Neural cell (in vitro differentiated cells): ENCODE measurements around the gene PHYHD1. TPM values are rescaled to one million over a fixed set of nuclear protein-coding genes. Genes with fewer than 3 reads are reported as not detected.

Source experiments
- H2AFZ ChIP-seq: fragments of 200-600, 300-800 bp; sonication (generic), shearing (Covaris generic); 2 replicates; pipeline ENCODE4 v1.6.0; 2014; ENCODE audit warnings: low read depth, mild to moderate bottlenecking, antibody characterized with exemption, low read length, moderate library complexity
- H3F3A ChIP-seq: fragments of 200-600 bp; shearing (Covaris generic); 2 replicates; pipeline ENCODE4 v1.6.1; 2016; ENCODE audit warnings: mild to moderate bottlenecking, moderate library complexity, mixed read lengths, antibody characterized with exemption, low read length; ENCODE audit not compliant: insufficient read depth, poor library complexity, severe bottlenecking
- H3K27ac ChIP-seq: fragments of 200-600, 300-800 bp; sonication (generic), shearing (Covaris generic); 2 replicates; pipeline ENCODE4 v1.5.1; 2014; ENCODE audit warnings: mild to moderate bottlenecking, low read length, moderate library complexity
- H3K27me3 ChIP-seq: fragments of 300-800, 200-600 bp; sonication (generic), shearing (Covaris generic); 2 replicates; pipeline ENCODE4 v1.6.0; 2014; ENCODE audit warnings: mild to moderate bottlenecking, low read depth, low read length, moderate library complexity; ENCODE audit not compliant: insufficient read depth
- H3K36me3 ChIP-seq: fragments of 300-800, 200-600 bp; sonication (generic), shearing (Covaris generic); 2 replicates; pipeline ENCODE4 v1.5.1; 2014; ENCODE audit warnings: mild to moderate bottlenecking, antibody characterized with exemption, low read length, moderate library complexity; ENCODE audit not compliant: insufficient read depth
- H3K4me2 ChIP-seq: fragments of 300-800, 200-600 bp; sonication (generic), shearing (Covaris generic); 2 replicates; pipeline ENCODE4 v1.6.0; 2014; ENCODE audit warnings: mild to moderate bottlenecking, low read length
- H3K4me3 ChIP-seq: fragments of 300-800, 200-600 bp; sonication (generic), shearing (Covaris generic); 2 replicates; pipeline ENCODE4 v1.5.1; 2014; ENCODE audit warnings: mild to moderate bottlenecking, low read length, moderate library complexity
- H3K79me2 ChIP-seq: fragments of 200-600 bp; shearing (Covaris generic); replicated peaks from 2 replicates; pipeline ENCODE4 v1.6.0; 2014; ENCODE audit warnings: mild to moderate bottlenecking, low read length, moderate library complexity; ENCODE audit not compliant: insufficient read depth
- H3K9ac ChIP-seq: fragments of 300-800, 200-600 bp; sonication (generic), shearing (Covaris generic); 2 replicates; pipeline ENCODE4 v1.6.1; 2016; ENCODE audit warnings: mild to moderate bottlenecking, low read length, mixed read lengths
- H3K9me2 ChIP-seq: fragments of 200-600 bp; shearing (Covaris generic); 2 replicates; pipeline ENCODE4 v1.6.1; 2016; ENCODE audit warnings: mild to moderate bottlenecking, low read length, mixed read lengths; ENCODE audit not compliant: insufficient read depth
- H3K9me3 ChIP-seq: fragments of 200-600, 300-800 bp; sonication (generic), shearing (Covaris generic); 2 replicates; pipeline ENCODE4 v1.6.1; 2016; ENCODE audit warnings: mild to moderate bottlenecking, mixed run types, low read length, moderate library complexity, mixed read lengths
- H4K20me1 ChIP-seq: fragments of 200-600 bp; shearing (Covaris generic); 2 replicates; pipeline ENCODE4 v1.6.1; 2016; ENCODE audit warnings: mild to moderate bottlenecking, mixed run types; ENCODE audit not compliant: insufficient read depth
- EP300 ChIP-seq: fragments of 450-650 bp; conservative IDR thresholded peaks from 2 replicates; pipeline ENCODE4 v1.6.1; 2014; ENCODE audit warnings: antibody characterized with exemption, mild to moderate bottlenecking, moderate library complexity; ENCODE audit not compliant: poor library complexity, severe bottlenecking
- EZH2 ChIP-seq: fragments of 200-600, 300-800 bp; shearing (Covaris generic), sonication (generic); IDR thresholded peaks from 2 replicates; pipeline ENCODE4 v1.6.1; 2014; ENCODE audit warnings: antibody characterized with exemption, low read length, borderline replicate concordance, mild to moderate bottlenecking; ENCODE audit not compliant: insufficient read depth, poor library complexity, severe bottlenecking
- MXI1 ChIP-seq: fragments of 450-650 bp; conservative IDR thresholded peaks from 2 replicates; pipeline ENCODE4 v1.6.1; 2014; ENCODE audit warnings: antibody characterized with exemption, mild to moderate bottlenecking; ENCODE audit not compliant: poor library complexity, severe bottlenecking
- POLR2AphosphoS5 ChIP-seq: IDR thresholded peaks from 2 replicates; pipeline ENCODE4 v1.6.1; 2012
- RAD21 ChIP-seq: fragments of 450-650 bp; conservative IDR thresholded peaks from 2 replicates; pipeline ENCODE4 v1.6.1; 2014; ENCODE audit warnings: antibody characterized with exemption, mild to moderate bottlenecking, moderate library complexity
- REST ChIP-seq: IDR thresholded peaks from 2 replicates; pipeline ENCODE4 v1.6.1; 2012; ENCODE audit warnings: borderline replicate concordance
- SMC3 ChIP-seq: fragments of 450-650 bp; conservative IDR thresholded peaks from 2 replicates; pipeline ENCODE4 v1.6.1; 2014; ENCODE audit warnings: antibody characterized with exemption, mild to moderate bottlenecking, moderate library complexity; ENCODE audit not compliant: poor library complexity
- TAF1 ChIP-seq: IDR thresholded peaks from 2 replicates; pipeline ENCODE4 v1.6.1; 2012; ENCODE audit warnings: low read depth
- polyA plus RNA-seq: library from polyadenylated mRNA; depleted of rRNA; stranded (reverse); fragments of >200 nt; gene quantifications from 2 replicates; pipeline ENCODE4 v1.2.3, GENCODE V29; 2014
- TF ChIP-seq, protein P1 (sequence below): fragments of 450-650 bp; IDR thresholded peaks from 2 replicates; pipeline ENCODE4 v1.5.1; 2014; ENCODE audit warnings: antibody characterized with exemption, mild to moderate bottlenecking, moderate library complexity; ENCODE audit not compliant: poor library complexity, severe bottlenecking

Gene PHYHD1
- polyA plus RNA-seq, 1 donor from 2014 or later, result not detected

DNA sequence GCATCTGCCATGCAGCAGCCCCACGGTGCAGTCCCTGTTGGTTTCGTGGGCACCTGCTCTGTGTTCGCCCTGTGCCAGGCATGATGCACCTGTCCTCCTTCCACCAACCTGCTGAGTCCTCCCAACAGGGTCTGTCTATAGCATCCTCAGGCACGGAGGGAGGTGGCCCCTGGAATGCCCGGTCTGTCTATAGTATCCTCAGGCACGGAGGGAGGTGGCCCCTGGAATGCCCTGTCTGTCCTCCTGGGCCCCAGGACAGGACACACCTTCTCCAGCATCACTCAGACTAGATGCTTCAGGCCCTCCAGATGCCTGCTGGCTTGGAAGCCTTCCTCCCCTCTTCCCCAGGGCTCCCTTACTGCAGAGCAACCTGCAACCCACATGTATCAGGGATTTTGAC lies 9.9 kb upstream of the PHYHD1 start:
- no peaks in the 10 kb centered on the region for H3K27me3 ChIP-seq
- H4K20me1 ChIP-seq, result no peaks in the 10 kb centered on the region
- no peaks in the 10 kb centered on the region for H3F3A ChIP-seq
- H3K36me3 ChIP-seq, result peaks cover 6% of the 10 kb centered on the region
- no peaks in the 10 kb centered on the region for H3K9me3 ChIP-seq
- no peak overlapping the region for H3K4me3 ChIP-seq
- H3K4me2 ChIP-seq, result no peak overlapping the region
- H3K9ac ChIP-seq, result no peak overlapping the region
- TF ChIP-seq EP300, result no peak
- TF ChIP-seq RAD21, result no peak
- TF ChIP-seq POLR2AphosphoS5, result no peak
- H2AFZ ChIP-seq, result no peak overlapping the region
- H3K9me2 ChIP-seq, result no peaks in the 10 kb centered on the region
- H3K79me2 ChIP-seq, result peaks cover 4% of the 10 kb centered on the region
- no peak overlapping the region for H3K27ac ChIP-seq

DNA sequence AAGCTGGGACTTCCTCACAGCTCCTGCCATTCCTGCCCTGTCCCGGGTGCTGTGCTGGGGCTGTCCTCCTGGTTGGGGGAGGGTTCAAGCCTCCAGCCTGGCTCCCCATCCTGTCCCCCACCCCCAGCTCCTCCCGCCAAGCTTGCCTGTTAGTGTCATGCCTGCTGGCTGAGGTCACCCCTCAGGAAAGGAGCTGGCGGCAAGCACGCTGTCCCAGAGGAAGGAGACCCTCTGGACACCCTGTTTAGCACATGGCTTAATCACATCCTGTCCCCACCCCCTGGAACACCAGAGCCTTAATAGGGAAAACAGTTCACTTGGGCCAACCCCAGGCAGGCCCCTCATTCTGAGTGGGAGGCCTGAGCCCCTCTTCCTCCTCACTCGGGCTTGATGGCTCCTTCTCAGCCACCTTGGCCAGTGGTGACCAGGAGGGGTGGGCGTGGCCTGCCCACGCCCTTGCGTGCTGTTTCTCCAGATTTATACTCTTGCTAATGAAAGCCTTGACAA lies 9.2 kb upstream of the PHYHD1 start:
- TF ChIP-seq TAF1, result no peak
- TF ChIP-seq, protein P1, sequence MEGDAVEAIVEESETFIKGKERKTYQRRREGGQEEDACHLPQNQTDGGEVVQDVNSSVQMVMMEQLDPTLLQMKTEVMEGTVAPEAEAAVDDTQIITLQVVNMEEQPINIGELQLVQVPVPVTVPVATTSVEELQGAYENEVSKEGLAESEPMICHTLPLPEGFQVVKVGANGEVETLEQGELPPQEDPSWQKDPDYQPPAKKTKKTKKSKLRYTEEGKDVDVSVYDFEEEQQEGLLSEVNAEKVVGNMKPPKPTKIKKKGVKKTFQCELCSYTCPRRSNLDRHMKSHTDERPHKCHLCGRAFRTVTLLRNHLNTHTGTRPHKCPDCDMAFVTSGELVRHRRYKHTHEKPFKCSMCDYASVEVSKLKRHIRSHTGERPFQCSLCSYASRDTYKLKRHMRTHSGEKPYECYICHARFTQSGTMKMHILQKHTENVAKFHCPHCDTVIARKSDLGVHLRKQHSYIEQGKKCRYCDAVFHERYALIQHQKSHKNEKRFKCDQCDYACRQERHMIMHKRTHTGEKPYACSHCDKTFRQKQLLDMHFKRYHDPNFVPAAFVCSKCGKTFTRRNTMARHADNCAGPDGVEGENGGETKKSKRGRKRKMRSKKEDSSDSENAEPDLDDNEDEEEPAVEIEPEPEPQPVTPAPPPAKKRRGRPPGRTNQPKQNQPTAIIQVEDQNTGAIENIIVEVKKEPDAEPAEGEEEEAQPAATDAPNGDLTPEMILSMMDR, result no peak
- no peak for TF ChIP-seq EP300
- no peak for TF ChIP-seq EZH2
- no peak for TF ChIP-seq POLR2AphosphoS5
- TF ChIP-seq RAD21, result no peak
- TF ChIP-seq MXI1, result no peak
- H3K9me3 ChIP-seq, result no peaks in the 10 kb centered on the region
- H3K4me2 ChIP-seq, result no peak overlapping the region
- H3K9ac ChIP-seq, result no peak overlapping the region
- H2AFZ ChIP-seq, result no peak overlapping the region
- H4K20me1 ChIP-seq, result no peaks in the 10 kb centered on the region
- H3K36me3 ChIP-seq, result peaks cover 6% of the 10 kb centered on the region
- no peaks in the 10 kb centered on the region for H3F3A ChIP-seq
- no peaks in the 10 kb centered on the region for H3K27me3 ChIP-seq
- peaks cover 4% of the 10 kb centered on the region for H3K79me2 ChIP-seq
- H3K9me2 ChIP-seq, result no peaks in the 10 kb centered on the region
- H3K27ac ChIP-seq, result no peak overlapping the region
- no peak overlapping the region for H3K4me3 ChIP-seq

- no peak overlapping the region for H3K4me2 ChIP-seq
- H3K4me3 ChIP-seq, result no peak overlapping the region
- no peaks in the 10 kb centered on the region for H3K27me3 ChIP-seq
- H3K27ac ChIP-seq, result no peak overlapping the region
- no peak for TF ChIP-seq SMC3
- no peak for TF ChIP-seq EP300
- no peak for TF ChIP-seq RAD21
- no peak for TF ChIP-seq MXI1
- TF ChIP-seq TAF1, result no peak
- no peak for TF ChIP-seq POLR2AphosphoS5
- TF ChIP-seq, protein P1, result no peak
- no peak for TF ChIP-seq REST
- no peak for TF ChIP-seq EZH2
- peaks cover 4% of the 10 kb centered on the region for H3K79me2 ChIP-seq
- no peaks in the 10 kb centered on the region for H3K9me3 ChIP-seq
- H3F3A ChIP-seq, result no peaks in the 10 kb centered on the region
- H4K20me1 ChIP-seq, result no peaks in the 10 kb centered on the region
- H3K9ac ChIP-seq, result no peak overlapping the region
- peaks cover 6% of the 10 kb centered on the region for H3K36me3 ChIP-seq
- H3K9me2 ChIP-seq, result no peaks in the 10 kb centered on the region
- H2AFZ ChIP-seq, result no peak overlapping the region
These were observed 8.4 kb upstream of the PHYHD1 start for GRCh38 chr9:128912270-128912853.
